Stimulated activated CD4-positive, alpha-beta T cell treated with anti-CD3 and anti-CD28 coated beads, Interleukin-15, amount 100 ng/mL, for 1 hour (primary cell): ENCODE measurements around the gene CDCA4.

Experiments
- DNase-seq, 2 donors: peaks; one replicate each; pipeline ENCODE4 v3.0.0-alpha.2; 2020; ENCODE audit warnings: low read depth in 1 of 2, low spot score in 1 of 2

The CDCA4 gene

GRCh38 chr14:105014631-105015030, 6.3 kb downstream of the CDCA4 start:
- no peak for DNase-seq

- no peak for DNase-seq
Observed at GRCh38 chr14:105014032-105014431, 6.9 kb downstream of the CDCA4 start.

DNA sequence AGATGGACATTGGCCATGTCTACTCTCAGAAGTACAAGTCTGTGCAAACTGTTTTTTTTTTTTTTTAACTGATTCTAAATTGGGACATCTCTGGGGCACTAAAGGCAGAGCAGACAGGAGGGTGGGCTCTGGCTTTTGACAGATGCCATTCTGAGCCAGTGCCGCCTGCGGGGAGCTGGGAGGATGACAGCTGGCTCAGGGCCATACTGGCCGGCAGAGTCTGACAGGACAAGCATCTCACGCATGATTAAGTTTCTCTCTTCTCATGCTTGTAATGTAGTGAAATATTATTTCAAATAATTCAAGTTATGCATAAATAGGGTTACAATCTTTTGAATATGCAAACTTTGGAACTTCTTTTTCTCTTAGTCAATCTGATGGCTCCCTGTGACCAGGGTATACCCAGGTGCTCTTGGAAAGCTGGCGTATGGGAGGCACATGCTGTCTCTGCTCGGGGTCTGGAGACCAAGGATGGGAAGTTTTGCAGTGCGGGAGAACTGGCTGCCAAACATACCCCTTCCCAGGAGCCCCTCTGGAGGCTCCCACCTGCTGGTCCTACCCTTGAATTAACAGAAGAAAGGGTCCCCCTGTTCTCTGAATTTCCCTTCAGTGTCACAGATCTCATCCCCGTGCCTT, 7.6 kb downstream of the CDCA4 start:
- DNase-seq, result no peak

DNA sequence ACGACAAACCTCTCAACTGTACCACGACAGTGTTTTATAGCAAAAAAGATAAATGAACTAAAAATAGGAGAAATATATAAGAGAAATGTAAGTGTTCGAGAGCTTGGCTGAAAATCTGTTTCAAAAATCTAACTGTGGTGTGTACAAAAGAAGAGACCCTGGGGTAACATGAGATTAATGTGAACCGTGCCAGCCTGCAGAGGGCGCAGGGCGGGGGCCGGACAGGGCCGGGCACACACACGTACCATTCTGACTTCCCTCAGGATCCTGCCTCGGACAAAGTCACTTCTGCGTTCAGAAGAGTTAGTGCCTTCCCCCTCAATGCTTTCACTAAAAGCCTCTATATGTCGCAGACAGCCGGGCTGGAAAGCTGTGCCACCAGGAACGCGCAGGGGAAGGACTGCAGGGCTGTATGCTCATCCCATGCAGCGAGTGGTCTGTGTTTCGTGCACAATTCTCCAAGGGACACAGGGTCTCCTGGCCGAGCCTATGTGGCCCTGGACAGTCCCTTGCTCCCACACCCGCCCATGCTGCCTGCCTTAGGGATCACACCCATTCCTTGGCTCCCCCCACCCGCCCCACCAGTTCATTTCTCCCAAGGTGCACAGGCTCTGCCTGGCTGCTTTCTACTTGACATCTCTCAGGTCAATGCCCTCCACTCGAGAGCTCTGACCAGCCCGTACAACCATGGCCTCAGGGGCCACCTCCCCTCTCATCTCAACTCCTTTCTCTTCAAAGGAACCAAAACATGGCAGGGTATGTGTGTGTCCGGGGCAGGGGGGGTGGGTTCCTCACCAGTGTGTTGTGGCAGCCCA, 8.5 kb downstream of the CDCA4 start:
- DNase-seq, result no peak

GRCh38 chr14:105011312-105011990, 9.4 kb downstream of the CDCA4 start:
- DNase-seq, result no peak

GRCh38 chr14:105010891-105011291, 10.0 kb downstream of the CDCA4 start:
- DNase-seq, result no peak

- DNase-seq, result no peak
Observed at GRCh38 chr14:105010106-105010505, 10.8 kb downstream of the CDCA4 start.

- DNase-seq, result no peak
Observed at GRCh38 chr14:105007593-105008264, 13.2 kb downstream of the CDCA4 start.

GRCh38 chr14:105006831-105007592, 13.9 kb downstream of the CDCA4 start:
- no peak for DNase-seq

- no peak for DNase-seq
Observed at GRCh38 chr14:105005929-105006830, 14.7 kb downstream of the CDCA4 start.

GRCh38 chr14:105005329-105005928, 15.5 kb downstream of the CDCA4 start:
- no peak for DNase-seq

GRCh38 chr14:104999361-104999760, 21.5 kb downstream of the CDCA4 start:
- no peak for DNase-seq

DNA sequence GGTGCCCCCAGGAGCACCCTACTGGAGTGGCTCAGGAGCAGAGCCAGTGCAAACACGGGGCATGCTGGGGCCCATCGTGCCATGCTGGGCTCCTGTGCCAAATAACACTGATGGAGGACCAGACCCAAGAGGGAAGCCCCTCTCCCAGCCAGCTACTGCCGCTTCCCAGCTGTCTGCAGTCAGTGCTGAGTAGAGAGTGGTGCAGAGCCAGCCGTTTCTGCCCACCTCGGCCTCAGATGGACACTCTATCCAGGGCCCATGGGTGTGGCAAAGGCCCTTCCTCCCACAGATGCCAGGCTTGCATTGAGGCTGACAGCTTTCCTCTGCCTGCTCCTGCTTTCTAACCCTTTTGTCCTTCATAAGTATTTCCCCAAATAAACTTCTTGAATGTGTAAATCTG, 22.1 kb downstream of the CDCA4 start:
- DNase-seq, result no peak

DNA sequence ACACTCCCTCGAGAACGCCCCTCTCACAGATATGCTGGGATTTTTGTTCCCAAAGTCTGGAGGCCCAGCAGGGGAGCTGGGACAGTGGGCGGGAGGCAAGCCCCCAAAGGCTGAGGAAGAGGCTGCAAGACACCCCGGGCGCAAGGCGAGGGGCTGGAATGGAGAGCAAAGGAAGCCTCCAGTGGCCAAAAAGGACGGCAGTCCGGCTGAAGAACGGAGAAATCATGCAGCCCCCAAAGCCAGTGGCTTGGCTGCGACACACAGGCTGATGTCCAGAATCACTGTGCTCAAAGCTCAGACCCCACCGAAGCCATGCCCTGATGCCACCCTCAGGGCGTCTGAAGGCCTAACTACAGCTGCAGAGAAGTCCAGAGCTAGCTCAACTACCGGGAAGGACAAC, 24.4 kb downstream of the CDCA4 start:
- no peak for DNase-seq

- DNase-seq, result no peak
Observed at GRCh38 chr14:104996032-104996431, 24.9 kb downstream of the CDCA4 start.

DNA sequence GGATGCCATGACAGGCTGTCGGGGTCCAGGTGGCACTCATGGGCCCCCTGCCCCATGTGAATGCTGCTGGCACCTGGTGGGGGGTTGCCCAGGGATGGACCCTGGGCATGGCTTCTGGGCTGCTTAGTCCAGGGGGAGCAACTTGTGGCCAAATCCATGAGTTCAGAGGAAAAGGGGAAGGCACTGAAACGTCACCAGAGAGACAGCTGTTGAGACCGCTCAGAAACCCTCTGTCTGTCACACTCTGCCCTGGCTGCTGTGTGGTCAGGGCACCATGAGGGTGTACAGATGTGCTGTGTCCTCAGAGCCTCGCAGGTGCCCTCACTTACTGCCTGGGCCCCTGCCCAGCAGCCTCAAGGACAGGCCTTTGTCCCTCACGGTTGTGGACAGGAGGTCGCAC, 25.9 kb downstream of the CDCA4 start:
- no peak for DNase-seq

DNA sequence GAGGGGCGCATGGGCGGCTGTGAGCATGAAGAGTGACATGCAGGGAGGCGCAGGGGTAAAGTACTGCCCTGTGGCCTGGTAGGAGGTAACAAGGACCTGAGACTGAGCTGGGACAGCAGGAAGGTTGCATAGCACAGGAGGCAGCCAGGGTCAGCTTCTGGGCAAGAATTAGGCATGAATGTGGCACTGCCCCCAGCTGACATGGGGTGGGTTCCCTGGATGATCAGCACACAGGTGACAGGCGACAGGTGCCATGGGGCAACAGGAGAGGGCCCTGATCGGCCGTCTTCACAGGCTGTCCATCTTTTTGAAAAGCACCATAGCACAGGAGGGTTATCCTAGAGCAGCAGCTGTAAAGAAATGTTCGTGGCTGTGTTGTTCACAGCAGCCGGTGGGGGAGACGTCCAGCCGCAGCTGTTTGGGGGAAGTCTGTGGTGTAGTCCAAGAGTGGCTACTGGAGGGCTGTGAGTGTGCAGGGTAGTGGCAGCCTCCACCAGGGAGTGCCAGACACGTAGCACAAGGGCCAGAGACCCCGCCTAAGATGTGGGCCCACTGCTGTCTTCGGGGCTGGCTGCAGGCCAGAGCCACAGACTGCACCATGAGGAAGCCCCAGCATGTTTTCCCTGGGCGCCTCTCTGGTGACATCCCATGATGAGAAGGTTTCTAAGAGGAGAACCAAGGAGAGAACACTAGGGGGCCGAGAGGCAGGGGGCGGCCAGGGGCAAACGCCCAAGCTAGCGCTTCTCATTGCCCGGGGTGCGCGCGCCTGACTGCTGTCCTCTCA, 26.9 kb downstream of the CDCA4 start:
- no peak for DNase-seq

DNA sequence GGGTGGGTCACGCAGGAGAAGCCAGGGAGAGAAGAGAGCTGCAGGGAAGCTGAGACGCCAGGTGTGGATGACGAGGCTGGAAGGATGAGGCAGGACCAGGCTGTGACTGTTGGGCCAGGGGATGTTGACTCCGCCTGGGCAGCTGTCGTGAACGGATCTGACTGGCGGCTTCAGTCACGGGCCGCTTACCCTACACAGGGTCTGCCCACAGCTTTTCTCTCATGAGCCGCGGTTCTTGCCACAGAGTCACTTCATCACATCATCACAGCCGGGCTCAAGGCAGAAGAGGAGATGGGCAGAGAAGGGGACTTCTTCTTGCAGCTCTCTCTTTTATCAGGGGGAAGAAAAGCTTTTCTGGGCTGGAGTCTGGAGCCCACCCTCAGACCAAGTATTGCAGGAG, 27.6 kb downstream of the CDCA4 start:
- DNase-seq, result no peak

- DNase-seq, result no peak
Observed at GRCh38 chr14:104992501-104992900, 28.4 kb downstream of the CDCA4 start.
